Esophagus muscularis mucosa (tissue), 4 donors: ENCODE measurements around the gene MFSD12.

ENCODE experiments used
- CTCF ChIP-seq, 3 experiments: fragments of 200-600 bp in 2 of 3; fragments of 450-650 bp in 1 of 3; sonication (generic) in 2 of 3; IDR thresholded peaks; one replicate each; pipeline ENCODE4 v1.5.1; 2017 to 2019; ENCODE audit warnings: antibody characterized with exemption in 3 of 3, mild to moderate bottlenecking in 2 of 3, moderate library complexity in 1 of 3
- EP300 ChIP-seq: sonication (generic); formaldehyde crosslinking; IDR thresholded peaks from one replicate; pipeline ENCODE4 v1.6.1; 2017; ENCODE audit warnings: antibody characterized with exemption
- POLR2A ChIP-seq: fragments of 450-650 bp; IDR thresholded peaks from one replicate; pipeline ENCODE4 v1.6.1; 2017; ENCODE audit warnings: antibody characterized with exemption, moderate library complexity, mild to moderate bottlenecking, low read depth
- POLR2AphosphoS5 ChIP-seq, 2 donors: sonication (generic); formaldehyde crosslinking; IDR thresholded peaks; one replicate each; pipeline ENCODE4 v1.6.1; 2017; ENCODE audit warnings: antibody characterized with exemption in 2 of 2

GRCh38 chr19:3575949-3576673, 18.7 kb upstream of the MFSD12 start:
- TF ChIP-seq CTCF (IDR thresholded peaks at IDR 0.05) (no peak), POLR2A (no peak), POLR2AphosphoS5 (IDR thresholded peaks at IDR 0.05) (no peak), EP300 (no peak)
